Skeletal muscle tissue (tissue), 4 donors: ENCODE measurements around the gene INPP5J. TPM values are rescaled to one million over a fixed set of nuclear protein-coding genes. Genes with fewer than 3 reads are reported as not detected.
"Not testable (repeated sequence)": the region's sequence is repeated elsewhere in the genome, so short reads cannot be mapped to it uniquely, and the experiment has no call there.

Experiments
- H3K27ac ChIP-seq: one replicate; pipeline ENCODE4 v1.7.0; 2013; ENCODE audit warnings: mild to moderate bottlenecking, low read depth, low read length, inconsistent platforms
- H3K27me3 ChIP-seq, 3 donors: one replicate each; pipeline ENCODE4 v1.7.0; 2013; ENCODE audit warnings: low read length in 3 of 3; ENCODE audit not compliant: control insufficient read depth in 3 of 3, insufficient read depth in 3 of 3
- H3K36me3 ChIP-seq, 3 donors: one replicate each; pipeline ENCODE4 v1.7.0; 2013; ENCODE audit warnings: low read length in 3 of 3; ENCODE audit not compliant: control insufficient read depth in 3 of 3, insufficient read depth in 3 of 3
- H3K4me1 ChIP-seq, 3 donors: one replicate each; pipeline ENCODE4 v1.7.0; 2013; ENCODE audit warnings: low read length in 3 of 3, mild to moderate bottlenecking in 3 of 3; ENCODE audit not compliant: control insufficient read depth in 3 of 3, insufficient read depth in 3 of 3
- H3K4me3 ChIP-seq, 3 donors: one replicate each; pipeline ENCODE4 v1.7.0; 2013; ENCODE audit warnings: low read length in 3 of 3
- H3K9ac ChIP-seq, 3 donors: one replicate each; pipeline ENCODE4 v1.7.0; 2013; ENCODE audit warnings: low read length in 3 of 3, mild to moderate bottlenecking in 3 of 3, moderate library complexity in 2 of 3, low read depth in 1 of 3
- H3K9me3 ChIP-seq, 3 donors: one replicate each; pipeline ENCODE4 v1.7.0; 2013; ENCODE audit warnings: low read length in 3 of 3; ENCODE audit not compliant: control insufficient read depth in 3 of 3
- total RNA-seq: library from RNA; depleted of rRNA; stranded (reverse); fragments of >200 nt; gene quantifications from one replicate; pipeline ENCODE4 v1.2.3, GENCODE V29; 2014
- donor health status: Osteomylitis.

Gene INPP5J
- total RNA-seq, 1 donor from 2014 or later: not detected

- Histone ChIP-seq H3K27me3 (no peaks in the 10 kb centered on the region), H3K36me3 (peaks cover 54 to 74% (median 62%) of the 10 kb centered on the region in 3 donors), H3K27ac (peak overlapping the region; percentile 94), H3K9me3 (no peaks in the 10 kb centered on the region), H3K9ac (peak overlapping the region; percentile 83 to 96 (median 95)), H3K4me3 (peak overlapping the region; percentile 63 to 83 (median 83)), H3K4me1 (peaks cover 36 to 84% (median 69%) of the 10 kb centered on the region in 3 donors)
Observed at GRCh38 chr22:31094021-31094551, 28.7 kb upstream of the INPP5J start.

DNA sequence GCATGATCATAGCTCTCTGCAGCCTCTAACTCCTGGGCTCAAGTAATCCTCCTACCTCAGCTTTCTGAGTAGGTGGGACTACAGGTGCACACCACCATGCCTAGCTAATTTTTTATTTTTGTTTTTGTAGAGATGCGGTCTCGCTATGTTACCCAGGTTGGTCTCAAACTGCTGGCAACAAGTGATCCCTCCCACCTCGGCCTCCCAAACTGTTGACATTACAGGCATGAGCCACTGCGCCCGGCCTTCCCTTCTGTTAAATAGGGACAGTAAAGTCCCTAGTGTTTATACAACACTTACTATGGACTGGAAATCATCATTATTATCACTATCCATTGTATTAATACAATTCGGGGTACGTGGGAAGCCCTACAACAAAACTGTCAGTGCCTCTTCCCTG is 28.0 kb upstream of the INPP5J start:
- Histone ChIP-seq H3K27ac (peak overlapping the region; percentile 94), H3K4me3 (peak overlapping the region; percentile 63 to 83 (median 83))

DNA sequence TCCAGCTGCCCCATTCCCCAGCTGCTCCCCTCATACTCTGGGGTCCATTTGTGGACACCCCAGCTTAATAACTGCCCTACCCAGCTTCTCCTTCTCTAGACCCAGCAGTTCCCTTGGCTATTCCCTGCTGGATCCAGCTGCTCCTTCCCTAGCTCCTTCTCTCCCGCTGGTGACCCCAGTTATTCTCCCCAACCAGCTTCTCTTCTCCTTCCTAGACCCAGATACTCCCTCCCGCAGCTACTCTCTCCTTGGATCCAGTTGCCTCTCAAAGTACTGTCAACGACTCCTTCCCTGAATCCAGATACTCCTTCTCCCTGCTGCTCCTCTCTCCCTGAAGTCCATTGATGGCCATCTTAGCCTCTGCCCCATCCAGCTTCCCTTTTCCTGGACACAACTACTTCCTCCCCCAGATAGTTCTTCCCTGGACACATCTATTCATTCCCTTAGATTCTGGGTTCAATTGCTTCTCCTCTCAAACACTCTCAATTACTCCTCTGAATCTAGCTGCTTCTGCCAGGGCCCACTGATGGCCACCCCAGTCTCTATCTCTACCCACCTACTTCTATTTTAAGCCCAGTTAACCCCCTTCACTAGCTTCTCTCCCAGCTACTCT is 27.0 kb upstream of the INPP5J start:
- no peaks in the 10 kb centered on the region for H3K27me3 ChIP-seq
- H3K9me3 ChIP-seq: no peaks in the 10 kb centered on the region
- peaks cover 63 to 76% (median 69%) of the 10 kb centered on the region in 3 donors for H3K36me3 ChIP-seq
- H3K9ac ChIP-seq: peak overlapping the region in 1 of 3 donors; percentile 8
- H3K4me3 ChIP-seq: peak overlapping the region in 1 of 3 donors; percentile 83
- peak overlapping the region; percentile 22 for H3K27ac ChIP-seq
- H3K4me1 ChIP-seq: peaks cover 36 to 86% (median 68%) of the 10 kb centered on the region in 3 donors

More for the DNA sequence above, 28.0 kb upstream of the INPP5J start:
- Histone ChIP-seq H3K9me3 (no peaks in the 10 kb centered on the region), H3K27me3 (no peaks in the 10 kb centered on the region), H3K9ac (peak overlapping the region; percentile 59 to 96 (median 83)), H3K4me1 (peaks cover 36 to 84% (median 69%) of the 10 kb centered on the region in 3 donors), H3K36me3 (peaks cover 54 to 76% (median 62%) of the 10 kb centered on the region in 3 donors)

GRCh38 chr22:31096657-31097279 is 26.0 kb upstream of the INPP5J start:
- H3K4me3 ChIP-seq: no peak overlapping the region
- H3K9me3 ChIP-seq: no peaks in the 10 kb centered on the region
- H3K27me3 ChIP-seq: no peaks in the 10 kb centered on the region
- peak overlapping the region in 2 of 3 donors; percentile 5 to 45 for H3K9ac ChIP-seq
- no peak overlapping the region for H3K27ac ChIP-seq
- H3K36me3 ChIP-seq: peaks cover 65 to 74% (median 72%) of the 10 kb centered on the region in 3 donors
- peaks cover 35 to 85% (median 69%) of the 10 kb centered on the region in 3 donors for H3K4me1 ChIP-seq

- H3K27me3 ChIP-seq, H3K9me3 ChIP-seq, H3K4me3 ChIP-seq, H3K27ac ChIP-seq: not testable (repeated sequence)
- H3K36me3 ChIP-seq: peaks cover 67 to 76% (median 71%) of the 10 kb centered on the region in 3 donors
- H3K4me1 ChIP-seq: peaks cover 35 to 85% (median 69%) of the 10 kb centered on the region in 3 donors
- H3K9ac ChIP-seq: peak overlapping the region in 1 of 3 donors; percentile 54
Observed at GRCh38 chr22:31097539-31097938, 25.2 kb upstream of the INPP5J start.

DNA sequence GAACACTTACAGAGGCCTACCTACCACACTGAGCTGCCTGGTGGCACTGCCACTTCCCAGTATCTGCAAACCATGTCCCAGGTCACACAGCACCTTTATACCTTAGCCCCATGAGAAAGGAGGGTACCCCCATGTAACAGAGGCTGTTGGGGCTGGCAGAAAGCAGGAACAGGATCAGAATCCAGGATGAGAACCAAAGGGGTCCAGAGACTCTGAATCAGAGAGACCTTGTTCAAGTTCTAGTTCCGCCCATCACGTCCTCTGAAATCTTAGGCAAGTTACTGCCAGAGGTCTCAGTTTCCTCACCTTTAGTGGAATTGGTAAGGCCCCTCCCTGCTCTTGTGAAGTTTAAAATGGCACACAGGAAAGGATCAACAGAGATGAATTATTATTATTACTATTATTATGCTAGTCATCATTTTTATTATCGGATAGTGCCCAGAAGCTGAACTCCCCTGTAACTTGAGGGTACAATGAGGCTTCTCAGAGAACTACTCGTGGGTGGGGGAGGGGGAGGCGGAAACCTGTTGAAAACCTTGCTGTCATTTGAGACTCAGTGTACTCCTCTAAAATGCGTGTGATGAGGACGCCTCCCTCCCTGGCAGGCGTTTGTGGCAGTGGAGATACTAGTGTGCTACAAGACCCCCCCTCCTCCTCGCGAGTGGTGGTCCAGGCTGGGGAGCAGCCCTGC is 24.7 kb upstream of the INPP5J start:
- Histone ChIP-seq H3K4me1 (peaks cover 34 to 86% (median 70%) of the 10 kb centered on the region in 3 donors), H3K27ac (no peak overlapping the region), H3K9ac (peak overlapping the region in 1 of 3 donors; percentile 54)

DNA sequence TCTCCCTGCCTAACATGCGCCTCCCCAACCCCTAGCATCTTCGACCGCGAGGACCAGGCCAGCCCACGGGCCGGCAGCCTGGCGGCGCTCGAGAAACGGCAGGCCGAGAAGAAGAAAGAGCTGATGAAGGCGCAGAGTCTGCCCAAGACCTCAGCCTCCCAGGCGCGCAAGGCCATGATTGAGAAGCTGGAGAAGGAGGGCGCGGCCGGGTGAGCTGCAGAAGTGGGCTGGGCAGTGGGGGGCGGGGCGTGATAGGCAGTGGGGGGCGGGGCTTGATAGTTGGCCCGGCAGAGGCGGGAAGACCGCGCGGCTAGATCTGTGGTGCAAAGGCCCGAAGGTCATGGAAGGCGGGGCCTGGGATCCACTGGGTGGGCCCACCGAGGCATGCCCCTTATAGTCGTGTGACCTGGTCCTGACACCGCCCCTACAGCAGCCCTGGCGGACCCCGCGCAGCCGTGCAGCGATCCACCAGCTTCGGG is 24.1 kb upstream of the INPP5J start:
- peaks cover 65 to 84% (median 74%) of the 10 kb centered on the region in 3 donors for H3K36me3 ChIP-seq
- no peak overlapping the region for H3K9ac ChIP-seq
- peak overlapping the region; percentile 10 for H3K27ac ChIP-seq
- H3K4me3 ChIP-seq: no peak overlapping the region
- peaks cover 34 to 87% (median 72%) of the 10 kb centered on the region in 3 donors for H3K4me1 ChIP-seq
- no peaks in the 10 kb centered on the region for H3K9me3 ChIP-seq
- H3K27me3 ChIP-seq: no peaks in the 10 kb centered on the region

More for the DNA sequence above, 24.7 kb upstream of the INPP5J start:
- H3K4me3 ChIP-seq: no peak overlapping the region
- H3K9me3 ChIP-seq: no peaks in the 10 kb centered on the region
- peaks cover 68 to 79% (median 68%) of the 10 kb centered on the region in 3 donors for H3K36me3 ChIP-seq
- H3K27me3 ChIP-seq: no peaks in the 10 kb centered on the region

- Histone ChIP-seq H3K27ac (peak overlapping the region; percentile 10), H3K4me1 (peaks cover 34 to 85% (median 67%) of the 10 kb centered on the region in 3 donors)
Observed at GRCh38 chr22:31099386-31099785, 23.4 kb upstream of the INPP5J start.

GRCh38 chr22:31099841-31100761 is 22.7 kb upstream of the INPP5J start:
- Histone ChIP-seq H3K4me3 (no peak overlapping the region), H3K36me3 (peaks cover 64 to 76% (median 75%) of the 10 kb centered on the region in 3 donors), H3K9me3 (no peaks in the 10 kb centered on the region), H3K9ac (no peak overlapping the region), H3K4me1 (peaks cover 28 to 80% (median 61%) of the 10 kb centered on the region in 3 donors), H3K27me3 (no peaks in the 10 kb centered on the region), H3K27ac (peak overlapping the region; percentile 85)

More at GRCh38 chr22:31099386-31099785, 23.4 kb upstream of the INPP5J start:
- no peaks in the 10 kb centered on the region for H3K27me3 ChIP-seq
- H3K36me3 ChIP-seq: peaks cover 69 to 80% (median 80%) of the 10 kb centered on the region in 3 donors
- H3K9ac ChIP-seq: peak overlapping the region in 2 of 3 donors; percentile 0 to 47
- H3K4me3 ChIP-seq: no peak overlapping the region
- H3K9me3 ChIP-seq: no peaks in the 10 kb centered on the region
